ENCODE results near the gene VOPP1. TPM values are rescaled to one million over a fixed set of nuclear protein-coding genes. Genes with fewer than 3 reads are reported as not detected.
A peak's percentile ranks its signal among the peaks of the same experiment; 100 is the strongest.

Gene VOPP1
- total RNA-seq, 2 donors from 2014 or later, result 70.3 to 73.4 TPM

- Histone ChIP-seq H3K4me3 (no peak overlapping the region), H3K9ac (ENCODE audit: low read depth in 2 of 2, low read length in 2 of 2) (peak overlapping the region in 1 of 2 donors; percentile 7), H3K4me1 (peaks cover 5% of the 10 kb centered on the region), H3K27ac (peak overlapping the region; percentile 30), H3K36me3 (no peaks in the 10 kb centered on the region), H3K27me3 (no peaks in the 10 kb centered on the region), H3K9me3 (no peaks in the 10 kb centered on the region)
- TF ChIP-seq, protein P1, sequence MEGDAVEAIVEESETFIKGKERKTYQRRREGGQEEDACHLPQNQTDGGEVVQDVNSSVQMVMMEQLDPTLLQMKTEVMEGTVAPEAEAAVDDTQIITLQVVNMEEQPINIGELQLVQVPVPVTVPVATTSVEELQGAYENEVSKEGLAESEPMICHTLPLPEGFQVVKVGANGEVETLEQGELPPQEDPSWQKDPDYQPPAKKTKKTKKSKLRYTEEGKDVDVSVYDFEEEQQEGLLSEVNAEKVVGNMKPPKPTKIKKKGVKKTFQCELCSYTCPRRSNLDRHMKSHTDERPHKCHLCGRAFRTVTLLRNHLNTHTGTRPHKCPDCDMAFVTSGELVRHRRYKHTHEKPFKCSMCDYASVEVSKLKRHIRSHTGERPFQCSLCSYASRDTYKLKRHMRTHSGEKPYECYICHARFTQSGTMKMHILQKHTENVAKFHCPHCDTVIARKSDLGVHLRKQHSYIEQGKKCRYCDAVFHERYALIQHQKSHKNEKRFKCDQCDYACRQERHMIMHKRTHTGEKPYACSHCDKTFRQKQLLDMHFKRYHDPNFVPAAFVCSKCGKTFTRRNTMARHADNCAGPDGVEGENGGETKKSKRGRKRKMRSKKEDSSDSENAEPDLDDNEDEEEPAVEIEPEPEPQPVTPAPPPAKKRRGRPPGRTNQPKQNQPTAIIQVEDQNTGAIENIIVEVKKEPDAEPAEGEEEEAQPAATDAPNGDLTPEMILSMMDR (IDR thresholded peaks at IDR 0.05), result no peak
- intact Hi-C loops (cut with DNase I), result loop anchor here (5.0 kb wide), 1 partner anchor 165 kb away; no protein-coding TSS in a partner anchor
- no peak for DNase-seq
Measured at GRCh38 chr7:55432506-55432905, 139.8 kb downstream of the VOPP1 start.

DNA sequence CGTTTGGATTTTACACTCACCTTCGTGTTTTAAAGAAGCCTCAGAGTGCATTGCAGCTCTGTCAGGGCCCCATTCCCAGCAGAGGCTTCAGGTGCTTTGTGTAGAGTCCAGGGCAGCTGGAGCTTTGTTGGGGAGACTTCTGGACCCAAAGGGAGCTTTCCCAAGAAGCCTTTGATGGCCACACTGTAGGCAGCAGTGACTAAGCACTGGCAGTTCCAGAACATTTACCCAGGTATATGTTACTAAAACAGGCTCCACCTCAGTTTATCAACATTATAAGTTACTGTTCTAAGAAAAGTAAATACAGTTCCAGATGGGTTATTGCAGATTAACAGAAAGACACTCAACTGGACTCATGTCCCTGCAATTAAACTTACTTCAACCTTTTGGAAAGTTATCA is 140.4 kb downstream of the VOPP1 start:
- H3K27me3 ChIP-seq, result no peaks in the 10 kb centered on the region
- no peaks in the 10 kb centered on the region for H3K36me3 ChIP-seq
- peaks cover 5% of the 10 kb centered on the region for H3K4me1 ChIP-seq
- H3K27ac ChIP-seq, result peak overlapping the region; percentile 74
- intact Hi-C loops (cut with DNase I), result loop anchor here (5.0 kb wide), 1 partner anchor 165 kb away; no protein-coding TSS in a partner anchor
- no peak overlapping the region for H3K4me3 ChIP-seq
- DNase-seq, result peak; percentile 44
- no peaks in the 10 kb centered on the region for H3K9me3 ChIP-seq
- peak overlapping the region in 1 of 2 donors; percentile 36 for H3K9ac ChIP-seq (ENCODE audit: low read depth in 2 of 2, low read length in 2 of 2)
- TF ChIP-seq, protein P1 (IDR thresholded peaks at IDR 0.05), result no peak

DNA sequence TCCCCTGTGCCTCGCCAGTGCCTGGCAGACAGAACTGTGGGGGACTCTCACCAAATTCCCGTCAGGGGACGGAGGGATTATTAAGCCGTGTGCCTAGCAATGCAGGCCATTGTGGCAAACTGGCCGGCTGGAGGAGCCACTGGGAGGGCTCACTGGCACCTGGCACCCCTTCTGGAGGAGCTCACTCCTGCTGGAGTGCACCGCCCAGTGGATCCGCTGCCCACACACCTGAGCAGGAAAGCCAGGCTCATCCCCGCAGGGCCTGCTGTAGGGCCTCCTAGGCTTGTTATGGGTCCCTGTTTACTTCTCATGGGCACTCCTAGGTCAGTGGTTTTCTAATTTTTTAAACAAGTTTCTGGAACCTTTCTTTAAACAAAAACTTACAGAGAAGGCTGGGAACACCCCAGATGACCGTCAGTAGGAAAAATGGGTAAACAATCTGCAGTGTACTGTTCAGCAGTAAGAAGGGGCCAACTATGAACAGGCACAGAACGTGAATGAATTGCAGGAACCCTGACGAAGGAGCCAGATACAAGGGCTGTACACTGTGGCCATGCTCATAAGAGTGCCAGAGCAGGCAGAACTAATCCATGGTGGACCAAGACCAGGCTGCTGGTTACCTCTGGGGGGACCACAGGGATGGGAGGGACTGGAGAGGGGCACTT is 142.3 kb downstream of the VOPP1 start:
- H3K9ac ChIP-seq (ENCODE audit: low read depth in 2 of 2, low read length in 2 of 2), result no peak overlapping the region
- no peak for DNase-seq
- TF ChIP-seq, protein P1 (IDR thresholded peaks at IDR 0.05), result no peak
- H3K27ac ChIP-seq, result no peak overlapping the region
- H3K4me3 ChIP-seq, result no peak overlapping the region
- peaks cover 5% of the 10 kb centered on the region for H3K4me1 ChIP-seq
- H3K9me3 ChIP-seq, result no peaks in the 10 kb centered on the region
- intact Hi-C loops (cut with DNase I), result loop anchor here (5.0 kb wide), 1 partner anchor 167 kb away; no protein-coding TSS in a partner anchor
- H3K27me3 ChIP-seq, result no peaks in the 10 kb centered on the region
- H3K36me3 ChIP-seq, result peaks cover 4% of the 10 kb centered on the region

DNA sequence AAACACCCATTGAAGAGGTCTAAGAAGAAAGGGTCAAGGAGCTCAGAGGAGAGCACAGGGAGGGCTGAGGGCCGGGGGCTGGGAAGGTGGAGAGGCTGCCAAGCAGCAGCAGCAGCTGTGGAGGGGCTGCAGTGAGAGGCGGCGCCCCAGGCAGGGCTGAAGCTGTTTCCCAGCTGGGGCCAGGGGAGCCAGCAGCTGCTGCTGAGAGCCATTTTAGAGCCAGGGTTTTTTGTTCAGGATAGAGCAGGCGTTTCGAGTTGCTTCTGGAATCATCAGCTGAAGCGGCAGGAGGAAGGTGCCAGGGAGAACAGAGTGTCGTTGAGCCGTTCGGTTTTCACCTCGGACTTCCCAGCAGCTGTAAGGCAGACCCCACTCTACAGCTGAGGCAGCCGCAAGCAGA is 144.5 kb downstream of the VOPP1 start:
- H3K9ac ChIP-seq (ENCODE audit: low read depth in 2 of 2, low read length in 2 of 2), result no peak overlapping the region
- TF ChIP-seq, protein P1 (IDR thresholded peaks at IDR 0.05), result no peak
- H3K9me3 ChIP-seq, result no peaks in the 10 kb centered on the region
- no peak overlapping the region for H3K4me3 ChIP-seq
- no peak overlapping the region for H3K27ac ChIP-seq
- peaks cover 4% of the 10 kb centered on the region for H3K36me3 ChIP-seq
- peaks cover 5% of the 10 kb centered on the region for H3K4me1 ChIP-seq
- H3K27me3 ChIP-seq, result no peaks in the 10 kb centered on the region
- intact Hi-C loops (cut with DNase I), result no loop called here
- no peak for DNase-seq

- intact Hi-C loops (cut with DNase I), result no loop called here
Measured at GRCh38 chr7:55427342-55427741, 145.0 kb downstream of the VOPP1 start.

More at GRCh38 chr7:55427342-55427741, 145.0 kb downstream of the VOPP1 start:
- DNase-seq, result no peak
- H3K9me3 ChIP-seq, result no peaks in the 10 kb centered on the region
- TF ChIP-seq, protein P1 (IDR thresholded peaks at IDR 0.05), result no peak
- H3K27ac ChIP-seq, result no peak overlapping the region
- H3K4me3 ChIP-seq, result no peak overlapping the region
- no peaks in the 10 kb centered on the region for H3K27me3 ChIP-seq
- peaks cover 5% of the 10 kb centered on the region for H3K4me1 ChIP-seq
- peaks cover 4% of the 10 kb centered on the region for H3K36me3 ChIP-seq
- H3K9ac ChIP-seq (ENCODE audit: low read depth in 2 of 2, low read length in 2 of 2), result no peak overlapping the region
